CD4-positive, alpha-beta T cell treated with Interferon alpha-2 for 1 hour (primary cell): ENCODE results near the gene TRAPPC2B.

ENCODE experiments used
- DNase-seq, 2 donors: peaks; one replicate each; pipeline ENCODE4 v3.0.0-alpha.2; 2020 to 2022

TRAPPC2B gene

GRCh38 chr19:57362997-57363687 lies at the start of gene TRAPPC2B, which contains the start of gene ZNF547:
TSS of gene TRAPPC2B (plus strand) at chr19:57363551. CDS start at chr19:57364834, 1,283 bp downstream.
TSS of gene ZNF547 (plus strand) at chr19:57363551. CDS start at chr19:57368556, 5,005 bp downstream.
- peak; percentile 99 for DNase-seq

GRCh38 chr19:57314146-57314545 lies 49.2 kb upstream of the TRAPPC2B start:
- no peak for DNase-seq

GRCh38 chr19:57317503-57317902 lies 45.8 kb upstream of the TRAPPC2B start:
- no peak for DNase-seq

GRCh38 chr19:57319869-57320179 lies 43.5 kb upstream of the TRAPPC2B start:
- DNase-seq = no peak

GRCh38 chr19:57320180-57321084 lies 42.9 kb upstream of the TRAPPC2B start, which contains the start of gene ZNF543:
TSS of gene ZNF543 (plus strand) at chr19:57320472. CDS start at chr19:57320854, 382 bp downstream.
- DNase-seq = peak; percentile 92 to 95

- DNase-seq = no peak
Measured at GRCh38 chr19:57321116-57321515, 42.2 kb upstream of the TRAPPC2B start.

GRCh38 chr19:57321751-57322150 lies 41.6 kb upstream of the TRAPPC2B start:
- DNase-seq = no peak

GRCh38 chr19:57324992-57325391 lies 38.4 kb upstream of the TRAPPC2B start:
- no peak for DNase-seq

- DNase-seq = no peak
Measured at GRCh38 chr19:57327993-57328392, 35.4 kb upstream of the TRAPPC2B start.

GRCh38 chr19:57334191-57334590 lies 29.2 kb upstream of the TRAPPC2B start:
- no peak for DNase-seq

GRCh38 chr19:57338877-57339276 lies 24.5 kb upstream of the TRAPPC2B start:
- no peak for DNase-seq

- no peak for DNase-seq
Measured at GRCh38 chr19:57342582-57342981, 20.8 kb upstream of the TRAPPC2B start.

GRCh38 chr19:57348136-57348535 lies 15.2 kb upstream of the TRAPPC2B start:
- DNase-seq = no peak

GRCh38 chr19:57350877-57351805 lies 12.2 kb upstream of the TRAPPC2B start, which contains the start of gene ZNF304:
TSS of gene ZNF304 (plus strand) at chr19:57351271. CDS start at chr19:57351665, 394 bp downstream.
- peak; percentile 86 to 89 for DNase-seq

- no peak for DNase-seq
Measured at GRCh38 chr19:57351867-57352266, 11.5 kb upstream of the TRAPPC2B start.

- DNase-seq = no peak
Measured at GRCh38 chr19:57355916-57356315, 7.4 kb upstream of the TRAPPC2B start.

GRCh38 chr19:57357406-57357805 lies 5.9 kb upstream of the TRAPPC2B start:
- DNase-seq = no peak

GRCh38 chr19:57359300-57359699 lies 4.1 kb upstream of the TRAPPC2B start:
- no peak for DNase-seq

- no peak for DNase-seq
Measured at GRCh38 chr19:57362419-57362818, 932 bp upstream of the TRAPPC2B start.

- no peak for DNase-seq
Measured at GRCh38 chr19:57363688-57364181, 384 bp downstream of the TRAPPC2B start.

GRCh38 chr19:57366776-57367175 lies 3.4 kb downstream of the TRAPPC2B start:
- DNase-seq = no peak

GRCh38 chr19:57374179-57374578 lies 10.8 kb downstream of the TRAPPC2B start:
- no peak for DNase-seq
